GM12878 (cell line): ENCODE data around the gene DIS3L2. TPM values are rescaled to one million over a fixed set of nuclear protein-coding genes. Genes with fewer than 3 reads are reported as not detected.

Experiments used
- ATAC-seq: fragments of 200-7000 bp; cut with Tn5 transposase; 3 replicates; pipeline ENCODE4 v1.9.1; 2020; ENCODE audit warnings: mild to moderate bottlenecking, moderate library complexity
- BruUV-seq: library from RNA; stranded (reverse); fragments of 400-500 nt; replicated peaks from 2 replicates; lab custom pipeline; 2021; lab: Mats Ljungman, UMichigan
- CTCF ChIA-PET: fragments of 300-600 bp; sonication (Branson Sonifier 250); formaldehyde crosslinking; extraction: SDS; loops from one replicate; lab custom pipeline; 2021; ENCODE audit warnings: inconsistent platforms; lab: Yijun Ruan, JAX
- POLR2A ChIA-PET: fragments of 350-600 bp; formaldehyde crosslinking; extraction: SDS; loops from one replicate; lab custom pipeline; 2021; ENCODE audit warnings: inconsistent platforms; lab: Charles Lee
- RAD21 ChIA-PET: fragments of 300-600 bp; sonication (Branson Sonifier 250); formaldehyde crosslinking; loops from one replicate; lab custom pipeline; 2023; ENCODE audit warnings: antibody characterized with exemption; ENCODE audit not compliant: unreplicated experiment; lab: Charles Lee
- SMC1A ChIA-PET: fragments of 300-600 bp; sonication (Branson Sonifier 250); formaldehyde crosslinking; loops from one replicate; lab custom pipeline; 2023; ENCODE audit not compliant: unreplicated experiment, uncharacterized antibody; lab: Charles Lee
- DNase-seq: peaks from one replicate; pipeline ENCODE4 v3.0.0-alpha.2; 2011; ENCODE audit warnings: low read depth, low spot score
- FAIRE-seq: peaks from 3 replicates; lab custom pipeline; 2011; peaks lifted over from hg19 to GRCh38; lab: Jason Lieb, UNC
- H2AFZ ChIP-seq: 2 replicates; pipeline ENCODE4 v1.6.0; 2011; ENCODE audit warnings: low read depth, low read length, control low read depth; ENCODE audit not compliant: control insufficient read depth
- H3K27ac ChIP-seq: 2 replicates; pipeline ENCODE4 v1.5.1; 2011; ENCODE audit warnings: control low read depth; ENCODE audit not compliant: control insufficient read depth, insufficient read depth
- H3K27me3 ChIP-seq, 2 experiments: replicated peaks in 1 of 2; 2 replicates each; pipeline versions ENCODE4 v1.6.0 to v1.6.1; 2011; ENCODE audit warnings: low read length in 1 of 2; ENCODE audit not compliant: control insufficient read depth in 2 of 2, insufficient read depth in 2 of 2
- H3K36me3 ChIP-seq, 2 experiments: 2 replicates each; pipeline ENCODE4 v1.5.1; 2011; ENCODE audit warnings: low read length in 1 of 2; ENCODE audit not compliant: control insufficient read depth in 2 of 2, insufficient read depth in 2 of 2
- H3K4me1 ChIP-seq: 2 replicates; pipeline ENCODE4 v1.6.1; 2011; ENCODE audit warnings: mild to moderate bottlenecking, low read length, moderate library complexity, mixed read lengths; ENCODE audit not compliant: control insufficient read depth, insufficient read depth
- H3K4me2 ChIP-seq: 2 replicates; pipeline ENCODE4 v1.6.0; 2011; ENCODE audit warnings: control low read depth; ENCODE audit not compliant: control insufficient read depth, insufficient read depth
- H3K4me3 ChIP-seq: fragments of 200-600 bp; sonication (generic); 2 replicates; pipeline ENCODE4 v1.5.1; 2016
- H3K79me2 ChIP-seq: 2 replicates; pipeline ENCODE4 v1.6.0; 2011; ENCODE audit warnings: low read length; ENCODE audit not compliant: control insufficient read depth, insufficient read depth
- H3K9ac ChIP-seq: 2 replicates; pipeline ENCODE4 v1.8.0; 2011; ENCODE audit warnings: low read length, control low read depth, mixed read lengths; ENCODE audit not compliant: control insufficient read depth, insufficient read depth
- H3K9me3 ChIP-seq: replicated peaks from 3 replicates; pipeline ENCODE4 v1.5.1; 2011; ENCODE audit warnings: mild to moderate bottlenecking, low read length; ENCODE audit not compliant: control insufficient read depth, insufficient read depth
- H4K20me1 ChIP-seq: 2 replicates; pipeline ENCODE4 v1.6.0; 2011; ENCODE audit not compliant: control insufficient read depth, insufficient read depth
- CREB1 ChIP-seq: IDR thresholded peaks from 2 replicates; pipeline ENCODE4 v1.6.1; 2012; ENCODE audit warnings: low read depth, mild to moderate bottlenecking, inconsistent platforms
- FOS ChIP-seq: IDR thresholded peaks from 3 replicates; pipeline ENCODE4 v1.6.1; 2011; ENCODE audit warnings: borderline replicate concordance; ENCODE audit not compliant: insufficient read length; ENCODE audit errors: extremely low read depth
- HDAC2 ChIP-seq: fragments of 200-600 bp; sonication (generic); IDR thresholded peaks from 2 replicates; pipeline ENCODE4 v1.6.1; 2017
- RUNX3 ChIP-seq: IDR thresholded peaks from 2 replicates; pipeline ENCODE4 v1.6.1; 2012; ENCODE audit warnings: low read length, inconsistent platforms
- STAT1 ChIP-seq: fragments of 450-650 bp; conservative IDR thresholded peaks from 2 replicates; pipeline ENCODE4 v1.6.1; 2014; ENCODE audit warnings: antibody characterized with exemption, mild to moderate bottlenecking
- ZNF24 ChIP-seq: fragments of 450-650 bp; IDR thresholded peaks from 2 replicates; pipeline ENCODE4 v1.6.1; 2017; ENCODE audit warnings: antibody characterized with exemption, mild to moderate bottlenecking
- WGBS: methylation state at CpG from one replicate; pipeline ENCODE4 v1.1.6; 2016; ENCODE audit warnings: low lambda C conversion rate; ENCODE audit not compliant: insufficient replicate concordance, insufficient coverage; ENCODE audit errors: missing lambda C conversion rate; 5-methylcytosine and 5-hydroxymethylcytosine counted together
- in situ Hi-C: fragments of 300-500 bp; cut with MboI; formaldehyde crosslinking; loops from 9 replicates; pipeline ENCODE4 v1.14.3; 2018; ENCODE audit warnings: mixed read lengths
- intact Hi-C: fragments of 100-400 bp; cut with micrococcal nuclease; formaldehyde crosslinking; loops from one replicate; pipeline ENCODE4 v1.14.2; 2022; ENCODE audit not compliant: unreplicated experiment
- polyA plus RNA-seq, 11 experiments: library from polyadenylated mRNA; depleted of rRNA in 4 of 11; unstranded in 6 of 11; stranded (reverse) in 5 of 11; fragments of >200 nt; fragmentation: Nextera tagmentation in 4 of 11; fragmentation: Illumina TruSeq in 1 of 11; extraction: Ambion mirVana in 4 of 11; extraction: Trizol in 1 of 11; gene quantifications; 1 replicate in 1 of 11; 2 replicates in 10 of 11; pipeline versions ENCODE4 v1.2.1 to v1.2.3, GENCODE V29; 2011 to 2016; ENCODE audit warnings: inconsistent platforms in 2 of 11, missing spikeins in 2 of 11, low read depth in 1 of 11
- total RNA-seq, 4 experiments: library from RNA; depleted of rRNA in 3 of 4; stranded (reverse); fragments of >200 nt in 3 of 4; fragmentation: Illumina TruSeq in 1 of 4; extraction: Trizol in 1 of 4; gene quantifications; 2 replicates each; pipeline versions ENCODE4 v1.2.1 to v1.2.3, GENCODE V29; 2013 to 2021
- TF ChIP-seq, protein P1 (sequence below): IDR thresholded peaks from 2 replicates; pipeline ENCODE4 v1.6.1; 2012; ENCODE audit warnings: low read depth, low read length, improper control_type of control experiment
- TF ChIP-seq, protein P2 (sequence below): fragments of 150-350 bp; IDR thresholded peaks from 2 replicates; pipeline ENCODE4 v1.6.1; 2014; ENCODE audit warnings: mild to moderate bottlenecking, low read depth, low read length
- TF ChIP-seq, protein P3 (sequence below): fragments of 450-650 bp; IDR thresholded peaks from 2 replicates; pipeline ENCODE4 v1.6.1; 2014; ENCODE audit warnings: mild to moderate bottlenecking

Gene DIS3L2
- total and polyA plus RNA-seq, 10 of the 15 experiments (the other 5 are each of a cell fraction or from before 2014, with no cell fraction given): 3.5 to 27.1 (median 16.0) TPM

DNA sequence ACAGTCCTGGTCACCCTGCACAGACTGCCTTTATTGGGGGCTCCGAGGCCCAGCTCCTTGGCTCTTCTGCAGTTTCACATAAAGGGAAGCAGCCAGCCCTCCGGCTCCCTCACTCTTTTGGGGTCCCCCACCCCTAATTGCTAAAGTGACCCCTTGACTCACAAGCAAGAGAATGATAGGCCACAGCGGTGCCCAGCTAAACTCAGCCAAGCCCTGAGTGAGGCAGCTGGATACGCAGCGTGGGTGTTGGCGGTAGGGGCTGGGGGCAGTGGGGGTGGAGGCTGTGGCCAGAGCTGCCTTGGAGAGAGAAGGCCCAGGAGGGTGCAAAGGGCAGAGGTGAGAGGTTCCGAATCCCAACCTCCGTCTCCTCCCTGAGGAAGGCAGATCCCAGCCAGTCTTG is 391.6 kb downstream of the DIS3L2 start:
- H3K27me3 ChIP-seq: peaks cover 3 to 6% of the 10 kb centered on the region in 2 experiments; a peak in 3 of 4 replicates
- no peak for FAIRE-seq
- H3K4me1 ChIP-seq: no peaks in the 10 kb centered on the region
- H3K79me2 ChIP-seq: no peaks in the 10 kb centered on the region
- in situ Hi-C loops (no loop called here), intact Hi-C loops (no loop called here)
- H3K9ac ChIP-seq: no peak overlapping the region
- no peak overlapping the region for H3K4me2 ChIP-seq
- H3K9me3 ChIP-seq: no peaks in the 10 kb centered on the region; the same call in 2 of the 3 replicates
- ATAC-seq: no peak
- WGBS: 67% methylated on average over 8 of the region's 8 CpGs
- no peak overlapping the region for H3K27ac ChIP-seq
- no TSS peak for BruUV-seq
- no peak overlapping the region for H3K4me3 ChIP-seq
- ChIA-PET SMC1A (no interaction called here), RAD21 (no interaction called here), CTCF (no interaction called here), POLR2A (no interaction called here)
- DNase-seq: no peak
- no peak overlapping the region for H2AFZ ChIP-seq
- no peaks in the 10 kb centered on the region for H3K36me3 ChIP-seq
- TF ChIP-seq HDAC2: no peak
- H4K20me1 ChIP-seq: no peaks in the 10 kb centered on the region

DNA sequence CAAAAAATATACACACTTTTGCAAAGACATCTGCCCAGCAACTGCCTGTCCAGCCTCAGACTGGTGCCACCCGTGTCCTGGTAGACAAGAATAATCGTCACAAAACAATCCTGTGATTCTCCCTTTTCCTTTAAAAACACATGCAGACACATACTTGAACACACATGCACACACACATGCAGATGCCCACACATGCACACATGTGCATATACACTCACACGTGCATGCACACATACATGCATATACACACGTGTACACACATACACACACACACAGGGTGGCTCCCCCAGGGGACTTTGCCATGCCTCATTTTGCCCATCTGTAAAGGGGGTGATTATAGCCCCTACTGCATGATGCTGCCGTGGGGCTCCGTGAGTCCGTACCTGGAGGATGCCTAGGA is 392.1 kb downstream of the DIS3L2 start:
- in situ Hi-C loops: no loop called here
- POLR2A ChIA-PET: no interaction called here
- SMC1A ChIA-PET: no interaction called here

More for the DNA sequence above, 392.1 kb downstream of the DIS3L2 start:
- ChIA-PET CTCF (no interaction called here), RAD21 (no interaction called here)
- H3K9me3 ChIP-seq: no peaks in the 10 kb centered on the region; the same call in 2 of the 3 replicates
- H4K20me1 ChIP-seq: no peaks in the 10 kb centered on the region
- no peak overlapping the region for H3K4me3 ChIP-seq
- H3K27ac ChIP-seq: no peak overlapping the region
- 47% methylated on average over 7 of the region's 7 CpGs for WGBS
- H3K79me2 ChIP-seq: no peaks in the 10 kb centered on the region
- intact Hi-C loops: no loop called here
- FAIRE-seq: no peak
- peaks cover 3 to 6% of the 10 kb centered on the region in 2 experiments; a peak in 3 of 4 replicates for H3K27me3 ChIP-seq
- TF ChIP-seq, protein P1, sequence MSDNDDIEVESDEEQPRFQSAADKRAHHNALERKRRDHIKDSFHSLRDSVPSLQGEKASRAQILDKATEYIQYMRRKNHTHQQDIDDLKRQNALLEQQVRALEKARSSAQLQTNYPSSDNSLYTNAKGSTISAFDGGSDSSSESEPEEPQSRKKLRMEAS: no peak
- TF ChIP-seq, protein P2, sequence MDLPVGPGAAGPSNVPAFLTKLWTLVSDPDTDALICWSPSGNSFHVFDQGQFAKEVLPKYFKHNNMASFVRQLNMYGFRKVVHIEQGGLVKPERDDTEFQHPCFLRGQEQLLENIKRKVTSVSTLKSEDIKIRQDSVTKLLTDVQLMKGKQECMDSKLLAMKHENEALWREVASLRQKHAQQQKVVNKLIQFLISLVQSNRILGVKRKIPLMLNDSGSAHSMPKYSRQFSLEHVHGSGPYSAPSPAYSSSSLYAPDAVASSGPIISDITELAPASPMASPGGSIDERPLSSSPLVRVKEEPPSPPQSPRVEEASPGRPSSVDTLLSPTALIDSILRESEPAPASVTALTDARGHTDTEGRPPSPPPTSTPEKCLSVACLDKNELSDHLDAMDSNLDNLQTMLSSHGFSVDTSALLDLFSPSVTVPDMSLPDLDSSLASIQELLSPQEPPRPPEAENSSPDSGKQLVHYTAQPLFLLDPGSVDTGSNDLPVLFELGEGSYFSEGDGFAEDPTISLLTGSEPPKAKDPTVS: no peak
- TF ChIP-seq STAT1 (no peak), RUNX3 (no peak), ZNF24 (no peak), FOS (no peak), CREB1 (no peak)
- TF ChIP-seq, protein P3, sequence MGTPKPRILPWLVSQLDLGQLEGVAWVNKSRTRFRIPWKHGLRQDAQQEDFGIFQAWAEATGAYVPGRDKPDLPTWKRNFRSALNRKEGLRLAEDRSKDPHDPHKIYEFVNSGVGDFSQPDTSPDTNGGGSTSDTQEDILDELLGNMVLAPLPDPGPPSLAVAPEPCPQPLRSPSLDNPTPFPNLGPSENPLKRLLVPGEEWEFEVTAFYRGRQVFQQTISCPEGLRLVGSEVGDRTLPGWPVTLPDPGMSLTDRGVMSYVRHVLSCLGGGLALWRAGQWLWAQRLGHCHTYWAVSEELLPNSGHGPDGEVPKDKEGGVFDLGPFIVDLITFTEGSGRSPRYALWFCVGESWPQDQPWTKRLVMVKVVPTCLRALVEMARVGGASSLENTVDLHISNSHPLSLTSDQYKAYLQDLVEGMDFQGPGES: no peak
- DNase-seq: no peak
- H3K9ac ChIP-seq: no peak overlapping the region
- no peaks in the 10 kb centered on the region for H3K4me1 ChIP-seq
- BruUV-seq: no TSS peak
- H2AFZ ChIP-seq: no peak overlapping the region
- no peaks in the 10 kb centered on the region for H3K36me3 ChIP-seq
- H3K4me2 ChIP-seq: no peak overlapping the region
- ATAC-seq: no peak
